HG03139 (cell line): Measurements from ENCODE around the gene DPP10.

Source experiments
- ATAC-seq: cut with Tn5 transposase; IDR thresholded peaks from one replicate; pipeline ENCODE4 v1.9.1; 2021; ENCODE audit not compliant: unreplicated experiment

The DPP10 gene

DNA sequence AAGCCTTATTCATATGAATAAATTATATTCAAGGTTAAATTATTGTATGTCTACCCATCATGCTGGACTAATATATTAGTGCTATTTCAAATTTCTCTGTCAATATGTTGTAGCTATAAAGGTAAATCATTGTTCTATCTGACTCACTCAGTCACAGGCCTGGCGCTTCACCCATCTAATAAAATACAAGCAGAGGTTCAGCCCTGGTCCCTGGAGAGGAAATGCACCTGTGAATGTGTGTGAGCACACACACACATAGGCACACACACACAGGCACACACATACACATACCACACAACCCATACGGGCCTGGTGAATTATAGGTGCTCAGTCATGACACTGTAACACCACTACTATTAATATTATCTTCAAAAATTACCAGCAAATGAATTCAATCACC is 1396.1 kb downstream of the DPP10 start:
- no peak for ATAC-seq

GRCh38 chr2:115842306-115842705 is 1399.9 kb downstream of the DPP10 start:
- no peak for ATAC-seq

- ATAC-seq, result no peak
These were observed 1405.8 kb downstream of the DPP10 start for GRCh38 chr2:115848192-115848591.

- ATAC-seq, result no peak
These were observed 1424.6 kb downstream of the DPP10 start for GRCh38 chr2:115867024-115867423.

- no peak for ATAC-seq
These were observed 1432.0 kb downstream of the DPP10 start for GRCh38 chr2:115874427-115874826.

- ATAC-seq, result no peak
These were observed 1438.1 kb downstream of the DPP10 start for GRCh38 chr2:115880558-115880957.

DNA sequence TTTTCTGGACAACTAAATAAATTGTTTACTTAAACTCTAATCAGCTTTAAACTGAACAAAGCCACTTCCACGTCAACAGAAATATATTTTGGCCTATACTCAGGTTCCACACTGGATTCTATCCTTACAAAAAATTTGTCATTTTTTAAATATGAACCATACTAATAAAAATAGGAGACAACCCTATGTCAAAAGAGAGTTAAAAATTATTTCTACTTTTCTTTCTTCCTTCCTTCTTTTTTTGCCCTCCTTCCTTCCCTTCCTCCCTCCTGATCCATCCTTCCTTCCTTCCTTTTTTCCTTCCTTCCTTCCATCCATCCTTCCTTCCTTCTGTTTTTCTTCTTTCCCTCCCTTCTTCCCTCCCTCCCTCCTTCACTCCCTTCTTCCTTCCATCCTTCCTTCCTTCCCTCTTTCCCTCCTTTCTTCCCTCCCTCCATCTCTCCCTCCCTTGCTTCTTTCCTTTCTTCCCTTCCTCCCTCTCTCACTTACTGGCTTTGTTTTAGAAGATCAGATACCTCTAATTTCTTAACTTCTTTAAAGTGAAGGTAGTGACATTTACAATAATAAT is 1444.9 kb downstream of the DPP10 start:
- no peak for ATAC-seq
